Heart right ventricle (tissue), 16 donors: ENCODE measurements around the gene ZIC1. TPM values are rescaled to one million over a fixed set of nuclear protein-coding genes. Genes with fewer than 3 reads are reported as not detected.

Source experiments
- ATAC-seq, 8 donors: fragments of 200-7000 bp; cut with Tn5 transposase; one replicate each; pipeline ENCODE4 v1.9.1; 2020; ENCODE audit warnings: mild to moderate bottlenecking in 8 of 8, moderate library complexity in 8 of 8, moderate number of reproducible peaks in 1 of 8
- DNase-seq, 2 donors: peaks; one replicate each; pipeline ENCODE4 v3.0.0-alpha.2; 2020
- H3K27ac ChIP-seq, 10 donors: fragments of 200-600 bp; sonication (generic) in 2 of 10; one replicate each; pipeline versions ENCODE4 v1.5.0 to v1.8.0; 2020 to 2022; ENCODE audit warnings: mild to moderate bottlenecking in 3 of 10
- H3K27me3 ChIP-seq, 7 donors: fragments of 200-600 bp; one replicate each; pipeline ENCODE4 v1.8.0; 2021 to 2022; ENCODE audit warnings: mild to moderate bottlenecking in 2 of 7
- H3K36me3 ChIP-seq, 9 donors: fragments of 200-600 bp; sonication (generic) in 1 of 9; one replicate each; pipeline versions ENCODE4 v1.5.0 to v1.8.0; 2020 to 2022; ENCODE audit warnings: mild to moderate bottlenecking in 2 of 9
- H3K4me1 ChIP-seq, 9 donors: fragments of 200-600 bp; sonication (generic) in 1 of 9; one replicate each; pipeline versions ENCODE4 v1.5.0 to v1.8.0; 2020 to 2022; ENCODE audit warnings: mild to moderate bottlenecking in 4 of 9
- H3K4me3 ChIP-seq, 10 donors: fragments of 200-600 bp; sonication (generic) in 2 of 10; one replicate each; pipeline versions ENCODE4 v1.5.0 to v1.8.0; 2020 to 2022; ENCODE audit warnings: mild to moderate bottlenecking in 7 of 10, moderate library complexity in 2 of 10
- H3K9me3 ChIP-seq, 11 donors: fragments of 200-600 bp in 10 of 11; sonication (generic) in 2 of 11; one replicate each; pipeline versions ENCODE4 v1.5.0 to v1.8.0; 2013 to 2022; ENCODE audit warnings: mild to moderate bottlenecking in 2 of 11, control low read depth in 1 of 11, moderate library complexity in 1 of 11
- CTCF ChIP-seq, 9 donors: fragments of 200-600 bp; sonication (generic) in 2 of 9; IDR thresholded peaks; one replicate each; pipeline versions ENCODE4 v1.5.0 to v1.8.0; 2021 to 2022; ENCODE audit warnings: antibody characterized with exemption in 9 of 9, mild to moderate bottlenecking in 5 of 9, moderate library complexity in 1 of 9
- WGBS, 2 donors: extraction: QIAGEN DNeasy Blood & Tissue Kit; methylation state at CpG; one replicate each; pipeline ENCODE4 v1.1.7; 2013; ENCODE audit warnings: inconsistent platforms in 1 of 2; 5-methylcytosine and 5-hydroxymethylcytosine counted together
- intact Hi-C, 10 donors: fragments of 100-400 bp; cut with DNase I; formaldehyde crosslinking; loops; one replicate each; pipeline versions ENCODE4 v1.11.1 to v1.14.2; 2022
- polyA plus RNA-seq, 2 donors: library from polyadenylated mRNA; stranded (reverse); fragments of 200-250 nt; gene quantifications; one replicate each; pipeline ENCODE4 v1.2.3, GENCODE V29; 2013
- total RNA-seq, 10 donors: library from RNA; stranded (reverse); fragmentation: NEBNext Ultra II Directional in 3 of 10; extraction: Animal tissue kit (Norgen Biotek cat#: 25700) in 3 of 10; gene quantifications; one replicate each; pipeline versions ENCODE4 v1.2.1 to v1.2.4, GENCODE V29; 2021 to 2023
- donor health status: Arrhythmogenic right ventricular cardiomyopathy.
- donor health status: ischemic (EF 13 %, LVEDD 7.1; RV severe dilation, severe dysfunction).
- donor health status: healthy with polysubstance abuse.
- donor health status: DM: no; HTN: yes; CAD: no.
- donor health status: DM: no; HTN: no; CAD: no.
- donor health status: ischemic (EF 25% LVEDD 6.9; RV normal size, moderate dysfunction).
- donor health status: ischemic (EF 25% LVEDD 5.7; RV mildly dilated, moderate dysfunction).
- donor health status: healthy.
- donor health status: DM: yes; HTN: yes; CAD: no.
- donor health status: Ischemic cardiomyopathy.
- donor health status: ischemic (EF 35%, LVEDD 5.7; RV mildly dilated, moderate dysfunction).
- donor health status: nonischemic (EF 11% LVEDD 7.7; RV severe dilation, severe dysfunction).
- donor health status: DM: yes; HTN: yes; CAD: no.
- donor health status: PGD.
- donor health status: ischemic (EF 29% LVEDD 5.4; RV normal size, mild dysfunction).
- donor health status: nonischemic (EF 23%, LVEDD 6.1; RV moderate dilation, normal function).

The ZIC1 gene
- total and polyA plus RNA-seq, 12 donors: not detected

DNA sequence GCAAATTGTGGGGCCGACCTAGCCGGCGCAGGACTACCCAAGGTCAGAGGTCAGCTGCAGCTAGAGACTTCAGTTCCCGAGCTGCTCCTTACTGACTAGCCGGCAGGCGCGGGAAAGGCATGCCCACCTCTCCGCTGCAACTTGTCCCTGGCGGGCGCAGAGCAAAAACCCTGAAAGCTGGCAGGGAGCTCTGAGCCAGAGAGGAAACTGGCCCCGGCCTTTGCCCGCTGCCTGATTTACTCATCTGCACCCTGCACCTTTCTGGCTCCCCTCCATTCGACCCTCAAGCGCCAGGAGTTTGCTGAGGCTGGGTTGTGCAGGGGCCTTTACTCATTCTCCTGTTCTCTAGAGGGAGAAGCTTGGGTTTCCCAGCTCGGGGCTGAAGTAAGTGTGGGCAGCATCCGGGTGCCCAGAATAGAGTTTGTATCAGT is 4.3 kb upstream of the ZIC1 start:
- H3K4me1 ChIP-seq: peaks cover 0 to 17% (median 10%) of the 10 kb centered on the region in 9 donors
- ATAC-seq (no peak), DNase-seq (no peak)
- TF ChIP-seq CTCF (IDR thresholded peaks at IDR 0.05): no peak
- 9 to 10% methylated on average over 16 of the region's 16 CpGs for WGBS, 2 donors
- H3K27me3 ChIP-seq: peaks cover 51 to 100% (median 100%) of the 10 kb centered on the region in 7 donors
- intact Hi-C loops: no loop called here
- no peak overlapping the region for H3K4me3 ChIP-seq
- no peaks in the 10 kb centered on the region for H3K36me3 ChIP-seq
- no peak overlapping the region for H3K27ac ChIP-seq
- no peaks in the 10 kb centered on the region for H3K9me3 ChIP-seq

DNA sequence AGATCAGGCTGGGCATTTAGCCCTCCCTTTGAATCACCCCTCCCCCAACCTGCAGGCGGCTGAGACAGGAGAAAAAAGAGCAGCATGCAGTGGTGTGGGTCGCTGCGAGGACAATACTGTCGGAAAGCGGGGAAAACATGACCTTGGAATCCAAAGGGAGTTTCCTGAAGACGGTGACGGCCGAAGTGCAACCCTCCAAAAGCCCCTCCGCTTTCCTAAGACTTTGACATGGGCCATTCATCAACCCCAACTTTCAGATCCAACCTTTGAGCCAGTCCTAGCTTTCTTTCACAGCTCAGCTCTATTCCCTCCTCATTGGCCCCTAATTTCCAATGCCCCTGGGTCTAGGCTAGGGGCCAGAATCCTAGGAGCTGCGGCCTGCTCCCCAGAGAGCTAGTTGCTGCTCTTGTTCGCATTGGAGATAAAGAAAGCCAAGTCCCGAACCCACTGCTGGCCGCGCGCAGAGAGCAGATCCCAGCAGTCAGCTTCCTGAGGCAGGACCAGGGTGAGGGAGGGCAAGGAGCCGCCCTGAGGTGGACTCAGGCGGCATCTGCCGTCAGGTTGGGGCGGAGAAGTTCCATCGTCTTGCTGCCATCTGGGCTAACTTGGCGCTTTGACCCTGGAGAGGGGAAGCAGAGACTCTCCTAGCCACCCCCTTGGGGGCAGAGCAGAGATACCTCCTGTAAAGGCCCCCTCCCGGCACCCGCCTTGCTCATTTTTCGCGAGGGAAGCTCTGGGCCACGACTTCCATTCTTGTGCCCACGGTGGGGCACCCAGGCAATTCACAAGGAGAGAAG is 3.7 kb upstream of the ZIC1 start:
- DNase-seq (no peak), ATAC-seq (no peak)
- peaks cover 53 to 100% (median 100%) of the 10 kb centered on the region in 7 donors for H3K27me3 ChIP-seq
- intact Hi-C loops: no loop called here
- H3K9me3 ChIP-seq: no peaks in the 10 kb centered on the region
- no peak overlapping the region for H3K27ac ChIP-seq
- WGBS, 2 donors: 5 to 8% methylated on average over 27 of the region's 27 CpGs
- no peaks in the 10 kb centered on the region for H3K36me3 ChIP-seq
- TF ChIP-seq CTCF (IDR thresholded peaks at IDR 0.05): no peak
- H3K4me3 ChIP-seq: no peak overlapping the region
- peaks cover 0 to 23% (median 16%) of the 10 kb centered on the region in 9 donors for H3K4me1 ChIP-seq

DNA sequence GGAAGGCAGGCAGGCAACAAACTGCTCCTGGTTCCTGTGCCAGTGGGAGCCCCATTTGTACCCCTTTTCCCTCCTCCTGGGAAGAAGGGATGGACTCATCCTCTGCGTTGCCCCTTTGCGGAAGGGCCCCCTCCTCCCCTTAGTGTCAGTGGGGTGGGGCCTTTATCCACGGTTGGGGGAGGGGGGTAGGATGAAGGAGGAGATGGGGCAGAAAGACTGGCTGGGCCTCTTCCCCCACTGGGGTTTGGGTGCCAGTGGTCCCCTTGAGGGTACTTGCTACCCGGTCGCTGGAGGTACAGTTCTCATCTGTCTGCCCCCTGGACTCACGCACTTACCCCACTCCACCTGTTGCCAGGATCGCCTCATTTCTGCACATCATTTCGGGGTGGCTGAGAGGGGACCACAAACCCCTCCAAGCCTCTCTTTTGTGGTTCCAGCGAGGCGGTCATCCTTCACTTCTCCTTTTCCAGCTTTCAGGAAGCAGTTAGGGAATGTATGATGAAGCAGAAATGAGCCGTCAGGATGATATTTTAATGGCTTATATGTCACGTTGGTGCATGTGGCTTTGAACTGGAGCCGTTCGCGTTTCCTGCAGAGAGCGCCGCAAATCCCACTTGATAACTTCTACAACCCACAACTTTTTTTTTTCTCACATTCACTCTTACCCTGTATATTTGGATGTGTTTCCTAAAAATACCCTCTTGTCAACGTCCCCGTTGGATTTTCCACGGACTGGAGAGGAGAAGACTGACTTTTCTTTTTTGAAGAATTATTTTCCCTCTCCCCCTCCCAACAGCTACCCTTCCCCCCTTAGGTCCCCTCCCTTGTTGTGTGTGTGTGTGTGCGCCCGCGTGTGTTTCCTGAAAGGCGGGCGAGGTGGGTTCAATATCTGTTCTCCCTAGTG is 2.9 kb upstream of the ZIC1 start, which contains the start of gene ZIC4:
Gene ZIC4, minus strand, starts transcription at position 516 of the 904 bp plus-strand sequence. CDS start 3,746 bp downstream, outside the sequence.
- DNase-seq: no peak
- intact Hi-C loops: no loop called here
- Histone ChIP-seq H3K27ac (no peak within 1 kb of the TSS), H3K9me3 (no peaks in the 10 kb centered on the region), H3K4me3 (no peak within 1 kb of the TSS), H3K36me3 (no peaks in the 10 kb centered on the region), H3K4me1 (peaks cover 0 to 31% (median 24%) of the 10 kb centered on the region in 9 donors), H3K27me3 (peaks cover 59 to 100% (median 100%) of the 10 kb centered on the region in 7 donors)
- no peak for ATAC-seq
- no peak for TF ChIP-seq CTCF (IDR thresholded peaks at IDR 0.05)
- 5% methylated on average over 24 to 25 of the region's 25 CpGs for WGBS, 2 donors

DNA sequence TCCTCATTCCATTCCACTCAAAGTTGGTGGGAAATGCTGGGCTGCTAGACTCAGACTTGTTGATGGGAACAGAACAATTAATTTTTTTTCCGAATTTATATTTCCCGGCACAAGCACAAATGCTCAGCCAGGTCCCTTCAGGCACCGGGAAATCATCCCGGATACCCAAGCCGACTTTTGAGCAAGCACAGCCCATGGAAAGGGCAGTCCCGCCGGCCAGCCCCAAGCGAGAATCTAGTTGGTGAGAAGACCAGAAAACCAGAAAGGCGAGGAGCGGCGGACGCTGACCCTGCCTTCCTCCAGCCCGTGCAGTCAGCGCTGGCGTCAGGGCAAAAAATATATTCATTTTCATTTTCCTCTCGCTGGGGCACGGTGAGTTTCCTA is 2.1 kb upstream of the ZIC1 start:
- Histone ChIP-seq H3K9me3 (no peaks in the 10 kb centered on the region), H3K27ac (no peak overlapping the region), H3K27me3 (peaks cover 59 to 100% (median 100%) of the 10 kb centered on the region in 7 donors), H3K4me3 (no peak overlapping the region), H3K4me1 (peaks cover 0 to 37% (median 29%) of the 10 kb centered on the region in 9 donors), H3K36me3 (no peaks in the 10 kb centered on the region)
- DNase-seq (no peak), ATAC-seq (no peak)
- no peak for TF ChIP-seq CTCF (IDR thresholded peaks at IDR 0.05)
- WGBS, 2 donors: 3 to 4% methylated on average over 17 of the region's 17 CpGs
- intact Hi-C loops: no loop called here
